Fibroblast of lung (primary cell): ENCODE results near the gene BTBD16. TPM values are rescaled to one million over a fixed set of nuclear protein-coding genes. Genes with fewer than 3 reads are reported as not detected.

ENCODE experiments used
- DNase-seq, 2 donors: peaks; one replicate each; pipeline versions ENCODE4 v3.0.0 to v3.0.0-alpha.2; 2010; ENCODE audit warnings: low read depth in 2 of 2
- H2AFZ ChIP-seq: 2 replicates; pipeline ENCODE4 v1.5.1; 2012; ENCODE audit warnings: low read length, control low read depth, inconsistent platforms
- H3K27ac ChIP-seq: 2 replicates; pipeline ENCODE4 v1.5.1; 2011; ENCODE audit warnings: low read length, control low read depth; ENCODE audit not compliant: insufficient read depth
- H3K27me3 ChIP-seq: 2 replicates; pipeline ENCODE4 v1.5.1; 2011; ENCODE audit warnings: mild to moderate bottlenecking, low read length; ENCODE audit not compliant: control insufficient read depth, insufficient read depth
- H3K36me3 ChIP-seq: 2 replicates; pipeline ENCODE4 v1.5.1; 2011; ENCODE audit warnings: low read length; ENCODE audit not compliant: control insufficient read depth, insufficient read depth
- H3K4me1 ChIP-seq: 2 replicates; pipeline ENCODE4 v1.5.1; 2011; ENCODE audit warnings: low read length; ENCODE audit not compliant: control insufficient read depth, insufficient read depth; ENCODE audit errors: extremely low read depth
- H3K4me2 ChIP-seq: 2 replicates; pipeline ENCODE4 v1.5.1; 2011; ENCODE audit warnings: low read length, control low read depth; ENCODE audit not compliant: insufficient read depth; ENCODE audit errors: extremely low read depth
- H3K4me3 ChIP-seq, 4 experiments: fragments of 200-600 bp in 1 of 4; sonication (generic) in 1 of 4; replicated peaks in 1 of 4; 2 replicates each; pipeline ENCODE4 v1.5.1; 2011 to 2016; ENCODE audit warnings: low read length in 4 of 4, low read depth in 3 of 4, mild to moderate bottlenecking in 3 of 4, control low read depth in 2 of 4, inconsistent platforms in 1 of 4, mixed read lengths in 1 of 4; ENCODE audit not compliant: insufficient read depth in 1 of 4; ENCODE audit errors: control extremely low read depth in 1 of 4
- H3K79me2 ChIP-seq: 2 replicates; pipeline ENCODE4 v1.5.1; 2012; ENCODE audit warnings: mild to moderate bottlenecking, low read length, inconsistent platforms; ENCODE audit not compliant: control insufficient read depth, insufficient read depth
- H3K9ac ChIP-seq: 2 replicates; pipeline ENCODE4 v1.5.1; 2011; ENCODE audit warnings: mild to moderate bottlenecking, low read length, control low read depth; ENCODE audit not compliant: insufficient read depth
- H3K9me3 ChIP-seq: 2 replicates; pipeline ENCODE4 v1.5.1; 2012; ENCODE audit warnings: low read depth, low read length; ENCODE audit not compliant: control insufficient read depth, insufficient read depth
- H4K20me1 ChIP-seq: 2 replicates; pipeline ENCODE4 v1.5.1; 2011; ENCODE audit warnings: low read length; ENCODE audit not compliant: control insufficient read depth, insufficient read depth; ENCODE audit errors: extremely low read depth
- EZH2 ChIP-seq: IDR thresholded peaks from 2 replicates; pipeline ENCODE4 v1.5.1; 2012; ENCODE audit warnings: low read length, control low read depth, mild to moderate bottlenecking; ENCODE audit errors: missing control alignments
- polyA plus RNA-seq, 2 donors: library from polyadenylated mRNA; depleted of rRNA in 1 of 2; stranded (reverse) in 1 of 2; unstranded in 1 of 2; fragments of >200 nt; gene quantifications; 2 replicates each; pipeline ENCODE4 v1.2.1, GENCODE V29; 2011 to 2012; ENCODE audit warnings: missing spikeins in 1 of 2
- total RNA-seq: library from RNA; depleted of rRNA; stranded (reverse); fragments of >200 nt; gene quantifications from 2 replicates; pipeline ENCODE4 v1.2.1, GENCODE V29; 2014
- TF ChIP-seq, protein P1 (sequence below), 2 donors: IDR thresholded peaks in 1 of 2; conservative IDR thresholded peaks in 1 of 2; 1 replicate in 1 of 2; 2 replicates in 1 of 2; pipeline ENCODE4 v1.5.1; 2011 to 2012; ENCODE audit warnings: low read length in 2 of 2, control low read depth in 1 of 2, inconsistent platforms in 1 of 2, low read depth in 1 of 2, mild to moderate bottlenecking in 1 of 2

BTBD16 gene
- total and polyA plus RNA-seq, 2 donors (not counting 1 experiment from before 2014, with no cell fraction given) = not detected

DNA sequence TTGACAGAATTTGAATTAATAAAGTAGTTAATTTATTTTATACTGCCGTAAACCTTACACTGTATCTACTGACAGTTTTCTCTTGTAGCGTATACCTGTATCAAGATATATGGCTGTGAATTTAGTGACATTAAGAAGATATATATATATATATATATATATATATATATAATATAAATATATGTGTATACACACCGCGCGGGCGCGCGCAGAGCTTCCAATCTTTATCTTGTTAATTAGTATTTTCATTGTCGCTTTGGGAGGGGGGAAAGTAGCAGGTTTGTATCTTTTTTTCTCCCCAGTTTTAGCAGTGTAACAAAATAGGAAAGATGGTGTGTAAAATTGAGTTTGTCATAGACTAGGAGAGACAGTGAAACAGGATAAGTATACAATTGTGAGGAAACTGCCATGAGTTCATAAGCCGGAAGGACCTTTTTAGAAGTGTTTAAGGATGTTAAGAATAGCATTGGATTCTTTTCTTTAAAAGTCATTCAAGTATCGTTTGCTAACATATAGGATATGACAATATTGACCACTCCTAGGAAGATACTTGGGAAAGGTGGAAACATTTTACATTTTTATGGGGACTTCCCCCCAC is 105.4 kb downstream of the BTBD16 start:
- H2AFZ ChIP-seq = no peak overlapping the region
- H3K9ac ChIP-seq = no peak overlapping the region
- no peak overlapping the region for H3K27ac ChIP-seq
- no peak for DNase-seq
- no peaks in the 10 kb centered on the region for H3K79me2 ChIP-seq
- H3K36me3 ChIP-seq = no peaks in the 10 kb centered on the region
- no peaks in the 10 kb centered on the region for H3K9me3 ChIP-seq
- no peaks in the 10 kb centered on the region for H4K20me1 ChIP-seq
- no peaks in the 10 kb centered on the region for H3K27me3 ChIP-seq
- H3K4me2 ChIP-seq = no peak overlapping the region
- H3K4me3 ChIP-seq = no peak overlapping the region
- no peak for TF ChIP-seq EZH2
- TF ChIP-seq, protein P1, sequence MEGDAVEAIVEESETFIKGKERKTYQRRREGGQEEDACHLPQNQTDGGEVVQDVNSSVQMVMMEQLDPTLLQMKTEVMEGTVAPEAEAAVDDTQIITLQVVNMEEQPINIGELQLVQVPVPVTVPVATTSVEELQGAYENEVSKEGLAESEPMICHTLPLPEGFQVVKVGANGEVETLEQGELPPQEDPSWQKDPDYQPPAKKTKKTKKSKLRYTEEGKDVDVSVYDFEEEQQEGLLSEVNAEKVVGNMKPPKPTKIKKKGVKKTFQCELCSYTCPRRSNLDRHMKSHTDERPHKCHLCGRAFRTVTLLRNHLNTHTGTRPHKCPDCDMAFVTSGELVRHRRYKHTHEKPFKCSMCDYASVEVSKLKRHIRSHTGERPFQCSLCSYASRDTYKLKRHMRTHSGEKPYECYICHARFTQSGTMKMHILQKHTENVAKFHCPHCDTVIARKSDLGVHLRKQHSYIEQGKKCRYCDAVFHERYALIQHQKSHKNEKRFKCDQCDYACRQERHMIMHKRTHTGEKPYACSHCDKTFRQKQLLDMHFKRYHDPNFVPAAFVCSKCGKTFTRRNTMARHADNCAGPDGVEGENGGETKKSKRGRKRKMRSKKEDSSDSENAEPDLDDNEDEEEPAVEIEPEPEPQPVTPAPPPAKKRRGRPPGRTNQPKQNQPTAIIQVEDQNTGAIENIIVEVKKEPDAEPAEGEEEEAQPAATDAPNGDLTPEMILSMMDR (conservative IDR thresholded peaks at IDR 0.05 in 1 of 2, IDR thresholded peaks at IDR 0.05 in 1 of 2; ENCODE audit: low read depth in 1 of 2, low read length in 2 of 2) = no peak
- H3K4me1 ChIP-seq = peaks cover 3% of the 10 kb centered on the region

DNA sequence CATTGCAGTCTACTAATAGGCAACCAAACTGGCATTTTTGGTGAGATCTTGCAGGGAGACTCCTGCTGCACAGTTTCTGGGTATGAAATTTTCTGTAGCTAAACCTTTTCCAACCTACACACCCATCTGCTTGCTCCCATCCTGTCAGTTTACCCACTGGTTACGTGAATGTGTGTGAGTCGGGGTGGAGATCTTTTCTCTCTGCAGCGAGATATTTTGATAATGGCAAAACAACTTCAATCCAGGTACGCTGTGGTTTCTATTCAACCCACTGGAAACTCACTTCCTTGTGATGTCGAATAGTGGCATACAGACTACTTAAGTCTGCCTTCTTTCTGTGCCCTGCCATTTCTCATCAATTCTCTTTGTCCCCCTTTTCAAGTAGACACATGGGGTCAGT is 107.9 kb downstream of the BTBD16 start:
- Histone ChIP-seq H3K27me3 (no peaks in the 10 kb centered on the region), H4K20me1 (no peaks in the 10 kb centered on the region), H3K4me2 (no peak overlapping the region), H3K4me1 (peaks cover 2% of the 10 kb centered on the region), H3K79me2 (no peaks in the 10 kb centered on the region), H3K4me3 (no peak overlapping the region), H3K36me3 (no peaks in the 10 kb centered on the region), H3K27ac (no peak overlapping the region), H3K9me3 (no peaks in the 10 kb centered on the region), H2AFZ (no peak overlapping the region), H3K9ac (no peak overlapping the region)
- no peak for DNase-seq
- no peak for TF ChIP-seq EZH2
- TF ChIP-seq, protein P1 (conservative IDR thresholded peaks at IDR 0.05 in 1 of 2, IDR thresholded peaks at IDR 0.05 in 1 of 2; ENCODE audit: low read depth in 1 of 2, low read length in 2 of 2) = no peak

DNA sequence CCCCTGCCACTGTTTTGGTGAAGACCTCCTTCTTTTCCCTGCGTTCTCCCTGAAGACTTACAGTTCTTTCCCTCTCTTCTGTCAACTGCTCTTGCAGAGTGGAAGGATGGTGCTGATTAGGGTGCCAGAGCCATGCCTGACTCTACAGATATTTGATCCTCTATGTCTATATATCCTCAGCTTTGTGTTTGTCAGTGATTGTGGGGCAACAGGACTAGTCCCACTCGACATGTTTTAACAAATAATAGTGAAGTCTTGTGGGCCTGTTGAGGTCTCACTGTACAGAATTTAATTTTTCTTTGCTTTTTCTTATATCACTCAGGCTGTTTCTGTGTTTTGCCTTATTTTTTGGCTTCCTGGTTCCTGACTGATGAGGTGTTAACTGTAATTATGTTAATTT is 108.4 kb downstream of the BTBD16 start:
- Histone ChIP-seq H3K4me1 (peaks cover 2% of the 10 kb centered on the region), H2AFZ (no peak overlapping the region), H3K9me3 (no peaks in the 10 kb centered on the region), H3K4me3 (no peak overlapping the region), H3K27ac (no peak overlapping the region), H4K20me1 (no peaks in the 10 kb centered on the region), H3K36me3 (no peaks in the 10 kb centered on the region), H3K4me2 (no peak overlapping the region), H3K79me2 (no peaks in the 10 kb centered on the region), H3K27me3 (no peaks in the 10 kb centered on the region), H3K9ac (no peak overlapping the region)
- DNase-seq = no peak
- TF ChIP-seq EZH2 = no peak
- TF ChIP-seq, protein P1 (conservative IDR thresholded peaks at IDR 0.05 in 1 of 2, IDR thresholded peaks at IDR 0.05 in 1 of 2; ENCODE audit: low read depth in 1 of 2, low read length in 2 of 2) = no peak
